Liver (tissue), 3 donors: Measurements from ENCODE around the gene DCTN5.

Experiments
- JUND ChIP-seq, 2 donors: IDR thresholded peaks; 2 replicates each; pipeline ENCODE4 v1.6.1; 2016; ENCODE audit warnings: antibody characterized with exemption in 2 of 2
- NR2F2 ChIP-seq: IDR thresholded peaks from 2 replicates; pipeline ENCODE4 v1.6.1; 2016; ENCODE audit warnings: antibody characterized with exemption
- RAD21 ChIP-seq, 2 donors: IDR thresholded peaks; 2 replicates each; pipeline ENCODE4 v1.6.1; 2016; ENCODE audit warnings: antibody characterized with exemption in 2 of 2, mild to moderate bottlenecking in 2 of 2
- TAF1 ChIP-seq: conservative IDR thresholded peaks from 2 replicates; pipeline ENCODE4 v1.6.1; 2016; ENCODE audit warnings: antibody characterized with exemption, mild to moderate bottlenecking
- TF ChIP-seq, protein P1 (sequence below): fragments of 150-350 bp; IDR thresholded peaks from 2 replicates; pipeline ENCODE4 v1.5.1; 2017; ENCODE audit warnings: improper control_type of control experiment, low read depth, low read length; ENCODE audit not compliant: missing input control
- TF ChIP-seq, protein P2 (sequence below): IDR thresholded peaks from 2 replicates; pipeline ENCODE4 v1.6.1; 2016; ENCODE audit warnings: antibody characterized with exemption
- TF ChIP-seq, protein P3 (sequence below): IDR thresholded peaks from 2 replicates; pipeline ENCODE4 v1.6.1; 2016; ENCODE audit warnings: antibody characterized with exemption
- donor health status: healthy.
- donor health status: healthy.

DNA sequence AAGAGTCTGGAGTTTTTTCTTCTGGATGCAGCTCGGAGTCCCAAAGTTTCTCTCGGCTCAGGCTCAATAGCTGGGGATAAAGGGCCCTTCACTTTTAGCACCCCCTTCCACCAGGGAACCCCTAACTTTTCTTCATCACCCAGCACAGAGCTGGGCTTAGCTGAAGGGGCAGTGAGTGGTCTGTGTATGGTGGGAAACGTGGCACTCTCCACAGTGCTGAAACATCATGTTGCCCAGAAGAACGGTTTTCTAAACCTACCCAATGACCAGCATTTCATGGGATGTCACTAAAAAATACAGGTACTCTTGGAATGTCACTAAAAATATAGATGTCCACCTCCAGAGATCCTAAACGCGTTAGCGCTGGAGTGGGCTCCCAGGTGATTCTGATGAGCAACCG, 59.8 kb downstream of the DCTN5 start:
- TF ChIP-seq, protein P1, sequence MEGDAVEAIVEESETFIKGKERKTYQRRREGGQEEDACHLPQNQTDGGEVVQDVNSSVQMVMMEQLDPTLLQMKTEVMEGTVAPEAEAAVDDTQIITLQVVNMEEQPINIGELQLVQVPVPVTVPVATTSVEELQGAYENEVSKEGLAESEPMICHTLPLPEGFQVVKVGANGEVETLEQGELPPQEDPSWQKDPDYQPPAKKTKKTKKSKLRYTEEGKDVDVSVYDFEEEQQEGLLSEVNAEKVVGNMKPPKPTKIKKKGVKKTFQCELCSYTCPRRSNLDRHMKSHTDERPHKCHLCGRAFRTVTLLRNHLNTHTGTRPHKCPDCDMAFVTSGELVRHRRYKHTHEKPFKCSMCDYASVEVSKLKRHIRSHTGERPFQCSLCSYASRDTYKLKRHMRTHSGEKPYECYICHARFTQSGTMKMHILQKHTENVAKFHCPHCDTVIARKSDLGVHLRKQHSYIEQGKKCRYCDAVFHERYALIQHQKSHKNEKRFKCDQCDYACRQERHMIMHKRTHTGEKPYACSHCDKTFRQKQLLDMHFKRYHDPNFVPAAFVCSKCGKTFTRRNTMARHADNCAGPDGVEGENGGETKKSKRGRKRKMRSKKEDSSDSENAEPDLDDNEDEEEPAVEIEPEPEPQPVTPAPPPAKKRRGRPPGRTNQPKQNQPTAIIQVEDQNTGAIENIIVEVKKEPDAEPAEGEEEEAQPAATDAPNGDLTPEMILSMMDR = no peak
- TF ChIP-seq JUND (IDR thresholded peaks at IDR 0.05) (no peak), RAD21 (IDR thresholded peaks at IDR 0.05) (no peak), TAF1 (no peak), NR2F2 (no peak)
- TF ChIP-seq, protein P2, sequence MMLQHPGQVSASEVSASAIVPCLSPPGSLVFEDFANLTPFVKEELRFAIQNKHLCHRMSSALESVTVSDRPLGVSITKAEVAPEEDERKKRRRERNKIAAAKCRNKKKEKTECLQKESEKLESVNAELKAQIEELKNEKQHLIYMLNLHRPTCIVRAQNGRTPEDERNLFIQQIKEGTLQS = no peak
- TF ChIP-seq, protein P3, sequence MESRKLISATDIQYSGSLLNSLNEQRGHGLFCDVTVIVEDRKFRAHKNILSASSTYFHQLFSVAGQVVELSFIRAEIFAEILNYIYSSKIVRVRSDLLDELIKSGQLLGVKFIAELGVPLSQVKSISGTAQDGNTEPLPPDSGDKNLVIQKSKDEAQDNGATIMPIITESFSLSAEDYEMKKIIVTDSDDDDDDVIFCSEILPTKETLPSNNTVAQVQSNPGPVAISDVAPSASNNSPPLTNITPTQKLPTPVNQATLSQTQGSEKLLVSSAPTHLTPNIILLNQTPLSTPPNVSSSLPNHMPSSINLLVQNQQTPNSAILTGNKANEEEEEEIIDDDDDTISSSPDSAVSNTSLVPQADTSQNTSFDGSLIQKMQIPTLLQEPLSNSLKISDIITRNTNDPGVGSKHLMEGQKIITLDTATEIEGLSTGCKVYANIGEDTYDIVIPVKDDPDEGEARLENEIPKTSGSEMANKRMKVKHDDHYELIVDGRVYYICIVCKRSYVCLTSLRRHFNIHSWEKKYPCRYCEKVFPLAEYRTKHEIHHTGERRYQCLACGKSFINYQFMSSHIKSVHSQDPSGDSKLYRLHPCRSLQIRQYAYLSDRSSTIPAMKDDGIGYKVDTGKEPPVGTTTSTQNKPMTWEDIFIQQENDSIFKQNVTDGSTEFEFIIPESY = no peak
